AG10803 (cell line): Measurements from ENCODE around the gene RHOU.

Experiments used
- DNase-seq: peaks from one replicate; pipeline ENCODE4 v3.0.0; 2010; ENCODE audit warnings: low read depth
- H3K4me3 ChIP-seq: 2 replicates; pipeline ENCODE4 v1.5.1; 2011; ENCODE audit warnings: mild to moderate bottlenecking, low read length, control low read depth
- CTCF ChIP-seq: conservative IDR thresholded peaks from 2 replicates; pipeline ENCODE4 v1.5.1; 2011; ENCODE audit warnings: mild to moderate bottlenecking, low read length, control low read depth, inconsistent platforms

The RHOU gene

GRCh38 chr1:228745497-228745896, 10.2 kb downstream of the RHOU start:
- DNase-seq: no peak
- H3K4me3 ChIP-seq: no peak overlapping the region
- TF ChIP-seq CTCF: no peak

GRCh38 chr1:228747301-228747935, 12.1 kb downstream of the RHOU start:
- DNase-seq: no peak
- no peak overlapping the region for H3K4me3 ChIP-seq
- TF ChIP-seq CTCF: no peak

GRCh38 chr1:228748029-228748428, 12.8 kb downstream of the RHOU start:
- no peak for DNase-seq
- TF ChIP-seq CTCF: no peak
- no peak overlapping the region for H3K4me3 ChIP-seq

GRCh38 chr1:228748431-228748830, 13.2 kb downstream of the RHOU start:
- no peak overlapping the region for H3K4me3 ChIP-seq
- no peak for DNase-seq
- no peak for TF ChIP-seq CTCF

GRCh38 chr1:228749765-228750164, 14.5 kb downstream of the RHOU start:
- TF ChIP-seq CTCF: no peak
- DNase-seq: no peak
- no peak overlapping the region for H3K4me3 ChIP-seq

- no peak for TF ChIP-seq CTCF
- no peak overlapping the region for H3K4me3 ChIP-seq
- DNase-seq: no peak
Measured at GRCh38 chr1:228750915-228751314, 15.6 kb downstream of the RHOU start.

- DNase-seq: no peak
- no peak overlapping the region for H3K4me3 ChIP-seq
- TF ChIP-seq CTCF: no peak
Measured at GRCh38 chr1:228751360-228752098, 16.2 kb downstream of the RHOU start.
